SK-N-SH (cell line): Measurements from ENCODE around the gene VN1R2. TPM values are rescaled to one million over a fixed set of nuclear protein-coding genes. Genes with fewer than 3 reads are reported as not detected.

ENCODE experiments used
- polyA plus RNA-seq, 3 experiments: library from polyadenylated mRNA; depleted of rRNA; stranded (reverse); fragments of >200 nt; gene quantifications; 2 replicates each; pipeline ENCODE4 v1.2.3, GENCODE V29; 2012

The VN1R2 gene
- polyA plus RNA-seq, 1 of the 3 experiments (the other 2 are of a cell fraction) = not detected

Other genes with a start within 250 kb of the VN1R2 start
- not detected in 2 replicates for gene ERVV-1, start 244.4 kb upstream of the VN1R2 start, polyA plus RNA-seq (2012; rRNA removed)
- not detected in 2 replicates for gene ERVV-2, start 213.6 kb upstream of the VN1R2 start, polyA plus RNA-seq (2012; rRNA removed)
- 10.1 and 12.3 TPM in 2 replicates for gene ZNF160, start 154.9 kb upstream of the VN1R2 start, polyA plus RNA-seq (2012; rRNA removed)
- 1.6 and 1.9 TPM in 2 replicates for gene ZNF415, start 125.4 kb upstream of the VN1R2 start, polyA plus RNA-seq (2012; rRNA removed)
- gene ZNF347, start 99.2 kb upstream of the VN1R2 start, polyA plus RNA-seq (2012; rRNA removed) = 2.2 and 2.6 TPM in 2 replicates
- gene ZNF665, start 64.9 kb upstream of the VN1R2 start, polyA plus RNA-seq (2012; rRNA removed) = 3.2 and 6.0 TPM in 2 replicates
- gene ZNF677, start 3.4 kb upstream of the VN1R2 start, polyA plus RNA-seq (2012; rRNA removed) = 6.8 and 10.7 TPM in 2 replicates
- not detected in 2 replicates for gene VN1R4, start 9.4 kb downstream of the VN1R2 start, polyA plus RNA-seq (2012; rRNA removed)
- gene ZNF845, start 75.5 kb downstream of the VN1R2 start, polyA plus RNA-seq (2012; rRNA removed) = 0.77 and 0.94 TPM in 2 replicates
- 2.5 and 3.9 TPM in 2 replicates for gene ZNF525, start 107.4 kb downstream of the VN1R2 start, polyA plus RNA-seq (2012; rRNA removed)
- gene ZNF765, start 136.9 kb downstream of the VN1R2 start, polyA plus RNA-seq (2012; rRNA removed) = 2.3 and 3.5 TPM in 2 replicates
- gene ZNF761, start 173.7 kb downstream of the VN1R2 start, polyA plus RNA-seq (2012; rRNA removed) = 5.9 and 8.5 TPM in 2 replicates
- 0.44 and 0.78 TPM in 2 replicates for gene ZNF813, start 209.4 kb downstream of the VN1R2 start, polyA plus RNA-seq (2012; rRNA removed)